Right cardiac atrium (tissue), 5 donors: ENCODE data around the gene ST8SIA3. TPM values are rescaled to one million over a fixed set of nuclear protein-coding genes. Genes with fewer than 3 reads are reported as not detected.

ENCODE experiments used
- ATAC-seq, 2 donors: fragments of 200-7000 bp; cut with Tn5 transposase; one replicate each; pipeline versions ENCODE4 v1.8.0 to v1.9.1; 2020; ENCODE audit warnings: moderate library complexity in 2 of 2, mild to moderate bottlenecking in 1 of 2
- DNase-seq, 3 donors: peaks; one replicate each; pipeline ENCODE4 v3.0.0-alpha.2; 2020
- H3K27ac ChIP-seq: one replicate; pipeline ENCODE4 v1.5.1; 2013; ENCODE audit warnings: mild to moderate bottlenecking, low read length, control low read depth, moderate library complexity
- H3K27me3 ChIP-seq: one replicate; pipeline ENCODE4 v1.6.1; 2013; ENCODE audit not compliant: control insufficient read depth, insufficient read depth
- H3K4me1 ChIP-seq: one replicate; pipeline ENCODE4 v1.6.1; 2013; ENCODE audit warnings: low read length; ENCODE audit not compliant: control insufficient read depth, insufficient read depth
- H3K4me3 ChIP-seq: one replicate; pipeline ENCODE4 v1.5.1; 2013; ENCODE audit warnings: low read length, control low read depth
- H3K9me3 ChIP-seq: one replicate; pipeline ENCODE4 v1.6.1; 2013; ENCODE audit warnings: low read length; ENCODE audit not compliant: control insufficient read depth
- WGBS: extraction: QIAGEN DNeasy Blood & Tissue Kit; methylation state at CpG from one replicate; pipeline ENCODE4 v1.1.7; 2013; 5-methylcytosine and 5-hydroxymethylcytosine counted together
- intact Hi-C, 4 donors: fragments of 100-400 bp; cut with DNase I; formaldehyde crosslinking; loops; one replicate each; pipeline versions ENCODE4 v1.11.0 to v1.14.0; 2022 to 2023
- polyA plus RNA-seq: library from polyadenylated mRNA; stranded (reverse); fragments of 200-250 nt; gene quantifications from one replicate; pipeline ENCODE4 v1.2.3, GENCODE V29; 2013
- total RNA-seq, 4 donors: library from RNA; stranded (reverse); fragmentation: NEBNext Ultra II Directional; extraction: Animal tissue kit (Norgen Biotek cat#: 25700); gene quantifications; one replicate each; pipeline ENCODE4 v1.2.1, GENCODE V29; 2021
- donor health status: healthy with polysubstance abuse.
- donor health status: DM: no; HTN: yes; CAD: no.
- donor health status: DM: no; HTN: no; CAD: no.
- donor health status: DM: no; HTN: yes; CAD: no; lungs with severe emphysema.
- donor health status: DM: yes; HTN: yes; CAD: no.

Gene ST8SIA3
- total and polyA plus RNA-seq, 5 donors = under 0.01 TPM; not detected in 4

DNA sequence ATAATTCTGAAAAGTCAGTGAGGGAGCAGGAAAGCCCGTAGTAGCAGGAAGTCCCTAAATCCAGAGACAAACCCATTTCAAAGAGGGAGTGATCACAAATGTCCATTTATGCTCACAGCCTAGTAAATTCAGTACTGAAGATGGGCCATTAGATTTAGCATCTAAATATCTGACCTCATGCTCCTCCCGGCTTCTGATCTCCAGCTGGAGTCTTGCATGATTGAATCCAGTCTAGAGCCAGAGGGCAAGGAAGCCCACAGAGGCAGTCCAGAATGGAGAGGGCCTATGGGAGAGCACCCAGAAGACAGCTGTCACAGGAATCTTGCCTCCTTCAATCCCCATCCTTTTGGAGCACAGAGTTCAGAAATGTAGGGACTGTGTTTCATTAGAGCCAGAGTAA is 16.0 kb upstream of the ST8SIA3 start:
- Histone ChIP-seq H3K4me1 (no peaks in the 10 kb centered on the region), H3K4me3 (no peak overlapping the region), H3K9me3 (no peaks in the 10 kb centered on the region), H3K27me3 (no peaks in the 10 kb centered on the region), H3K27ac (no peak overlapping the region)
- WGBS = 69% methylated on average over 2 of the region's 2 CpGs
- intact Hi-C loops = no loop called here
- no peak for DNase-seq
- no peak for ATAC-seq

DNA sequence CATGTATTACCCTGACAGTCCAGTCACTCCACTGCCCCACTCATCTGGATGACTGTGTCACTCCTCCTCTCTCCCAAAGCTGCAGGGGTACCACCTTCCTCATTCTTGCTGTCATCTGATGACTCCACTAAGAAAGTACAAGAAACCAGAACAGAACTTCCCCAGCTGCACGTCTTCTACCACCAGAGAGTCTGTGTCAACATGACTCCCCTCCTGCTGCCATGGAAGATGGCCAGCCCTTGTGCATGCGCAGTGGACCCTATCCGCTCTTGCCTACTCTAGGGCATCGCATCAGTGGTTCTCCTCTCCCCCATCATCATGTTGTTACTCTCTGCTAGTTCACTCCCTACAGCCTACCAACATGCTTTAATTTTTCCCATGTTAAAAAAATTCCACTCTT is 14.5 kb upstream of the ST8SIA3 start:
- H3K27me3 ChIP-seq = peaks cover 4% of the 10 kb centered on the region
- H3K9me3 ChIP-seq = no peaks in the 10 kb centered on the region
- 79% methylated on average over 4 of the region's 4 CpGs for WGBS
- no peak overlapping the region for H3K27ac ChIP-seq
- ATAC-seq = no peak
- no peak for DNase-seq
- H3K4me3 ChIP-seq = no peak overlapping the region
- intact Hi-C loops = no loop called here
- H3K4me1 ChIP-seq = no peaks in the 10 kb centered on the region

GRCh38 chr18:57343833-57344232 is 8.5 kb upstream of the ST8SIA3 start:
- no peaks in the 10 kb centered on the region for H3K4me1 ChIP-seq
- DNase-seq (no peak), ATAC-seq (no peak)
- H3K27ac ChIP-seq = no peak overlapping the region
- 54% methylated on average over 1 of the region's 1 CpG for WGBS
- intact Hi-C loops = no loop called here
- no peaks in the 10 kb centered on the region for H3K9me3 ChIP-seq
- peaks cover 9% of the 10 kb centered on the region for H3K27me3 ChIP-seq
- no peak overlapping the region for H3K4me3 ChIP-seq

DNA sequence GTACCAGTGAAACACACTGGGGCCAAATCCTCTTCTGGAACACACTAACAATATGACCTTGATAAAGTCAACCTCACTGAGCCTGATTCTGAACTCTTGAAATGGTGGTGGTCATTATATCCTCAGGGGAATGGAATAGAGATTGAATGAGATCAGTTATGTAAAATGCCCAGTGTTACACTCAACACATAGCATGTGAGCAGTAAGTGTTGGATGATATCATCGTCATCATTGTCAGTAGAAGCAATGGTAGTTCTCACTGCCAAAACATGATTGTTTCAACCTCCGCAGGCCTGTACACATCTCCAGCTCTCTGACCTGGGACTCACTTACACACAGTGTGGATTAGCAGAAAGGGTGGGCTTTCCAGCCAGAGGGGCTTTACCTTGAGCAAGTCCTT is 5.5 kb upstream of the ST8SIA3 start:
- intact Hi-C loops = no loop called here
- Histone ChIP-seq H3K27ac (no peak overlapping the region), H3K4me3 (no peak overlapping the region), H3K4me1 (no peaks in the 10 kb centered on the region), H3K9me3 (no peaks in the 10 kb centered on the region), H3K27me3 (peaks cover 9% of the 10 kb centered on the region)
- no peak for DNase-seq
- no peak for ATAC-seq
- 76% methylated on average over 2 of the region's 2 CpGs for WGBS

DNA sequence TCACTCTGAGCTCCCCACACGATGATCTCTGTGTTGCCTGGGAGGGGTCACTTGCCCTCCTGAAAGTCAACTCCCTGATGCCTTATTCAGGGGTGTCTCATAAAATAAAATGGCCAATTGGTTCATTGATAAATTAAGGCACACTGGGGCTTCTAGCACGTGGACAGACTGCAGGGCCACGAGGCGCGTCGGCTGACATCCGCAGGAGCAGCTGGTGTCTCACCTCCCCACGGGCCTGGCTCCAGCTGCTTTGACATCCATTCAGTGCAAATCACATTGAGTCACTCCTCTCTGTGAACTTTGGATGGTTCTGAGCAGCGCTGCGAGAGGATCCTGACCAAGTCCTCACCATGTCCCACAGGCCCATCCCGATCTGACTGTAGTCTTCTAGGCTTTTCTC is 4.6 kb upstream of the ST8SIA3 start:
- 71% methylated on average over 11 of the region's 11 CpGs for WGBS
- DNase-seq (no peak), ATAC-seq (no peak)
- H3K4me3 ChIP-seq = no peak overlapping the region
- intact Hi-C loops = no loop called here
- no peaks in the 10 kb centered on the region for H3K4me1 ChIP-seq
- H3K27ac ChIP-seq = no peak overlapping the region
- H3K27me3 ChIP-seq = peaks cover 5% of the 10 kb centered on the region
- H3K9me3 ChIP-seq = no peaks in the 10 kb centered on the region

DNA sequence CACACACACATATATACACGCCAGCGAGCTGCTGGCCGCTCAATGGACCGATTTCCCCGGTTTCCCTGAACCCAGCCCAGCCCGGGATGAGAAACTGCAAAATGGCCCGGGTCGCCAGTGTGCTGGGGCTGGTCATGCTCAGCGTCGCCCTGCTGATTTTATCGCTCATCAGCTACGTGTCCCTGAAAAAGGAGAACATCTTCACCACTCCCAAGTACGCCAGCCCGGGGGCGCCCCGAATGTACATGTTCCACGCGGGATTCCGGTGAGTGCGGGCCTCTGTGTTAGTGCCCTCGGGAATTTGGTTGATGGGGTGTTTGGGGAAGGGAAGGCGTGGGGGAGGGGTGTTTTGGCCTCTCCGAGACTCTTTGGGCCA is 392 bp downstream of the ST8SIA3 start:
- intact Hi-C loops = no loop called here
- Histone ChIP-seq H3K27me3 (no peaks in the 10 kb centered on the region), H3K4me1 (no peaks in the 10 kb centered on the region), H3K27ac (no peak overlapping the region), H3K9me3 (no peaks in the 10 kb centered on the region), H3K4me3 (no peak overlapping the region)
- ATAC-seq (no peak), DNase-seq (no peak)
- WGBS = 2% methylated on average over 23 of the region's 23 CpGs

DNA sequence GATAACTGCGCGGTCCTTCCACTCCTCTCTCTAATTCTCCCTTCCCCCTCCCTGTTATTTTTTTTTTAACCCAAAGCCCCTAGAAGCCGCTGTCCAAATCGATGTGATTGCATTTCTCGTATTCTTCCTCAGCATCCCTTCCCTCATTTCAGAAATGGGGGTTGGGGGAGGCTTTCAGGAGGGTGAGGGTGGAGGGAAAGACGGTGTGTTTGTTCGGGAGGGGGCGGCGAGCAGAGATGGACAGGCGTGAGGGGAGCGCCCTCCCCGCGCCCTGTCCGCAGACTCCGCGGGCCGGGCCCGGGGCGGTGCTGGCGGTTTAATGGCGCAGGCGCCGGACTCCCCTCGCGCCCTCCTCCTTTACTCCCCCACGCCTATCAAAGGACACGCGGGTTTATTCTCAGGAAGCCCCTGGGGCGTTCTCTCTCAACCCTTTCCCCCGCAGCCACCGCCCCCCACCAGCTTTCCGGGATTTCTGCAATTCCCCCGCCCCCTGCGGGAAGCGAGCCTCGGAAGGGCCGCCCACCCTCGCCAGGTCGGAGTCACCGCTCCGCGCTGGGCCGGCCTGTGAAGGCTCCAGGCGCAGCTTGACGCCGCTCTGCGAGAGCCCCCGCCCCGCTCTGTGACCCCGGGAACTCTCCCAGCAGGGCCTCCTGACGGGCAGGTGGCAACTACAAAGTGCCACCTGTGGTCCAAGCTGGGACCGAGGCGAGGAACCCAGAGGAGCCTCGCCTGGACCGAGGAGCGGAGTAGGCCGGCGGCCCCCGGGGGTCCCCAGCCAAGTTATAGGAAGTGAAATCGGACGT is 981 bp downstream of the ST8SIA3 start:
- H3K27me3 ChIP-seq = peaks cover 2% of the 10 kb centered on the region
- no peaks in the 10 kb centered on the region for H3K9me3 ChIP-seq
- WGBS = 2% methylated on average over 61 of the region's 61 CpGs
- no peaks in the 10 kb centered on the region for H3K4me1 ChIP-seq
- DNase-seq = no peak
- intact Hi-C loops = no loop called here
- no peak overlapping the region for H3K27ac ChIP-seq
- no peak overlapping the region for H3K4me3 ChIP-seq
- ATAC-seq = peak; percentile 11 to 41

GRCh38 chr18:57353940-57354461 is 1.6 kb downstream of the ST8SIA3 start:
- WGBS = 4% methylated on average over 37 of the region's 37 CpGs
- H3K27me3 ChIP-seq = peaks cover 2% of the 10 kb centered on the region
- H3K4me3 ChIP-seq = no peak overlapping the region
- H3K4me1 ChIP-seq = no peaks in the 10 kb centered on the region
- DNase-seq = peak; percentile 28 to 74 (median 64)
- H3K27ac ChIP-seq = no peak overlapping the region
- H3K9me3 ChIP-seq = no peaks in the 10 kb centered on the region
- intact Hi-C loops = no loop called here
- ATAC-seq = peak; percentile 75 to 79

DNA sequence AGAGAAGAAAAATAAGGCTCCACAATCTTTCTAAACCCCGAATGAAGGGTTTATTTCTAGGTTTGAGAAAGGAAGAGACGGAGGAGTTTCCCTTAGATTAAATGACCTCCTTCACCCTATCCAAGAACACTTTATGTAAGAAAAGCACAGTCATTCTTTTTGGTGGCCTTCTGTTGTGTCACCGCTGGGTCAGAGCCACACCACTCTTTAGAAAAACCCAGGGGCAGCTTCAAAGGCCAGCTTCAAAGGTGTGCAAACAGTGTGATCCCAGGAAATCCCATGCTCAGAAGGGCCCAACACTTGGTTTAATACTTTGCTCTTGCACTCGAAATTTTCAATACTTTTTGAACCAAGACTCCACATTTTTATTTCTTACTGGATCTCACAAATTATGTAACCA is 7.1 kb downstream of the ST8SIA3 start:
- Histone ChIP-seq H3K4me3 (no peak overlapping the region), H3K27ac (no peak overlapping the region), H3K4me1 (no peaks in the 10 kb centered on the region), H3K27me3 (peaks cover 2% of the 10 kb centered on the region), H3K9me3 (no peaks in the 10 kb centered on the region)
- no peak for DNase-seq
- intact Hi-C loops = no loop called here
- ATAC-seq = no peak
- 58% methylated on average over 4 of the region's 4 CpGs for WGBS

- H3K4me1 ChIP-seq = no peaks in the 10 kb centered on the region
- ATAC-seq = no peak
- no peak for DNase-seq
- H3K9me3 ChIP-seq = no peaks in the 10 kb centered on the region
- H3K4me3 ChIP-seq = no peak overlapping the region
- no peak overlapping the region for H3K27ac ChIP-seq
- H3K27me3 ChIP-seq = peaks cover 2% of the 10 kb centered on the region
- intact Hi-C loops = no loop called here
Observed at GRCh38 chr18:57362714-57363113, 10.4 kb downstream of the ST8SIA3 start.

GRCh38 chr18:57364460-57364859 is 12.1 kb downstream of the ST8SIA3 start:
- H3K4me3 ChIP-seq = no peak overlapping the region
- no peaks in the 10 kb centered on the region for H3K9me3 ChIP-seq
- H3K27ac ChIP-seq = no peak overlapping the region
- no peaks in the 10 kb centered on the region for H3K4me1 ChIP-seq
- no peaks in the 10 kb centered on the region for H3K27me3 ChIP-seq
- ATAC-seq = no peak
- no peak for DNase-seq
- WGBS = 82% methylated on average over 2 of the region's 2 CpGs
- intact Hi-C loops = no loop called here
